ENCODE results near the gene GOLGA8H. TPM values are rescaled to one million over a fixed set of nuclear protein-coding genes. Genes with fewer than 3 reads are reported as not detected.
"Not testable (repeated sequence)": the region's sequence is repeated elsewhere in the genome, so short reads cannot be mapped to it uniquely, and the experiment has no call there.

Gene GOLGA8H
- total RNA-seq (2022) (0.27 TPM in 1 of 2 replicates, not detected in the other), Bru-seq, nascent RNA (percentile 7 among the genes with signal in this experiment), BruChase-seq, experiment 1, labeled RNA remaining after a 6-hour chase (percentile 24 among the genes with signal in this experiment), BruChase-seq, experiment 2, labeled RNA remaining after a 2-hour chase (percentile 17 among the genes with signal in this experiment)
- long read RNA-seq, result 0 reads

GRCh38 chr15:30603796-30604195, at the start of gene GOLGA8H:
GOLGA8H (plus strand) TSS chr15:30604028; CDS start chr15:30604126, 98 bp downstream.
- DNase-seq; H3K27me3 Mint-ChIP-seq (ENCODE audit: unreplicated experiment); H3K9me3 Mint-ChIP-seq (ENCODE audit: low read depth, unreplicated experiment); BruUV-seq (replicated peaks); intact Hi-C loops (cut with micrococcal nuclease; ENCODE audit: unreplicated experiment); H3K4me1 Mint-ChIP-seq (ENCODE audit: low read depth, unreplicated experiment); CTCF ChIA-PET; H3K27ac Mint-ChIP-seq (ENCODE audit: unreplicated experiment); H3K4me3 Mint-ChIP-seq (ENCODE audit: low read depth, unreplicated experiment); H3K36me3 Mint-ChIP-seq (ENCODE audit: insufficient read depth, unreplicated experiment): not testable (repeated sequence)

- H3K4me3 Mint-ChIP-seq (ENCODE audit: low read depth, unreplicated experiment); H3K27ac Mint-ChIP-seq (ENCODE audit: unreplicated experiment); DNase-seq; H3K36me3 Mint-ChIP-seq (ENCODE audit: insufficient read depth, unreplicated experiment); H3K27me3 Mint-ChIP-seq (ENCODE audit: unreplicated experiment); H3K9me3 Mint-ChIP-seq (ENCODE audit: low read depth, unreplicated experiment); intact Hi-C loops (cut with micrococcal nuclease; ENCODE audit: unreplicated experiment); H3K4me1 Mint-ChIP-seq (ENCODE audit: low read depth, unreplicated experiment); CTCF ChIA-PET; BruUV-seq (replicated peaks): not testable (repeated sequence)
These were observed 36.9 kb upstream of the GOLGA8H start for GRCh38 chr15:30566949-30567348.

- H3K36me3 Mint-ChIP-seq (ENCODE audit: insufficient read depth, unreplicated experiment); CTCF ChIA-PET; H3K27ac Mint-ChIP-seq (ENCODE audit: unreplicated experiment); intact Hi-C loops (cut with micrococcal nuclease; ENCODE audit: unreplicated experiment); BruUV-seq (replicated peaks); H3K4me3 Mint-ChIP-seq (ENCODE audit: low read depth, unreplicated experiment); H3K9me3 Mint-ChIP-seq (ENCODE audit: low read depth, unreplicated experiment); H3K4me1 Mint-ChIP-seq (ENCODE audit: low read depth, unreplicated experiment); DNase-seq; H3K27me3 Mint-ChIP-seq (ENCODE audit: unreplicated experiment): not testable (repeated sequence)
These were observed 30.8 kb upstream of the GOLGA8H start for GRCh38 chr15:30573012-30573491.

- H3K27ac Mint-ChIP-seq (ENCODE audit: unreplicated experiment); CTCF ChIA-PET; H3K4me3 Mint-ChIP-seq (ENCODE audit: low read depth, unreplicated experiment); DNase-seq; BruUV-seq (replicated peaks); H3K27me3 Mint-ChIP-seq (ENCODE audit: unreplicated experiment); H3K36me3 Mint-ChIP-seq (ENCODE audit: insufficient read depth, unreplicated experiment); intact Hi-C loops (cut with micrococcal nuclease; ENCODE audit: unreplicated experiment); H3K4me1 Mint-ChIP-seq (ENCODE audit: low read depth, unreplicated experiment); H3K9me3 Mint-ChIP-seq (ENCODE audit: low read depth, unreplicated experiment): not testable (repeated sequence)
These were observed 24.3 kb upstream of the GOLGA8H start for GRCh38 chr15:30579394-30579970.

- H3K27me3 Mint-ChIP-seq (ENCODE audit: unreplicated experiment); CTCF ChIA-PET; BruUV-seq (replicated peaks); intact Hi-C loops (cut with micrococcal nuclease; ENCODE audit: unreplicated experiment); H3K4me3 Mint-ChIP-seq (ENCODE audit: low read depth, unreplicated experiment); H3K27ac Mint-ChIP-seq (ENCODE audit: unreplicated experiment); H3K9me3 Mint-ChIP-seq (ENCODE audit: low read depth, unreplicated experiment); DNase-seq; H3K4me1 Mint-ChIP-seq (ENCODE audit: low read depth, unreplicated experiment); H3K36me3 Mint-ChIP-seq (ENCODE audit: insufficient read depth, unreplicated experiment): not testable (repeated sequence)
These were observed 23.1 kb upstream of the GOLGA8H start for GRCh38 chr15:30580716-30581115.

- BruUV-seq (replicated peaks); H3K9me3 Mint-ChIP-seq (ENCODE audit: low read depth, unreplicated experiment); CTCF ChIA-PET; DNase-seq; H3K4me1 Mint-ChIP-seq (ENCODE audit: low read depth, unreplicated experiment); H3K36me3 Mint-ChIP-seq (ENCODE audit: insufficient read depth, unreplicated experiment); H3K27ac Mint-ChIP-seq (ENCODE audit: unreplicated experiment); H3K4me3 Mint-ChIP-seq (ENCODE audit: low read depth, unreplicated experiment); H3K27me3 Mint-ChIP-seq (ENCODE audit: unreplicated experiment); intact Hi-C loops (cut with micrococcal nuclease; ENCODE audit: unreplicated experiment): not testable (repeated sequence)
These were observed 4.9 kb upstream of the GOLGA8H start for GRCh38 chr15:30598953-30599352.

GRCh38 chr15:30612271-30612670, 8.4 kb downstream of the GOLGA8H start:
- H3K27ac Mint-ChIP-seq (ENCODE audit: unreplicated experiment); intact Hi-C loops (cut with micrococcal nuclease; ENCODE audit: unreplicated experiment); CTCF ChIA-PET: not testable (repeated sequence)

GRCh38 chr15:30621342-30621741, 17.5 kb downstream of the GOLGA8H start:
- DNase-seq; intact Hi-C loops (cut with micrococcal nuclease; ENCODE audit: unreplicated experiment); BruUV-seq (replicated peaks); H3K4me3 Mint-ChIP-seq (ENCODE audit: low read depth, unreplicated experiment); H3K27me3 Mint-ChIP-seq (ENCODE audit: unreplicated experiment); CTCF ChIA-PET; H3K27ac Mint-ChIP-seq (ENCODE audit: unreplicated experiment); H3K9me3 Mint-ChIP-seq (ENCODE audit: low read depth, unreplicated experiment); H3K36me3 Mint-ChIP-seq (ENCODE audit: insufficient read depth, unreplicated experiment); H3K4me1 Mint-ChIP-seq (ENCODE audit: low read depth, unreplicated experiment): not testable (repeated sequence)

More at GRCh38 chr15:30612271-30612670, 8.4 kb downstream of the GOLGA8H start:
- H3K4me3 Mint-ChIP-seq (ENCODE audit: low read depth, unreplicated experiment); H3K36me3 Mint-ChIP-seq (ENCODE audit: insufficient read depth, unreplicated experiment); H3K9me3 Mint-ChIP-seq (ENCODE audit: low read depth, unreplicated experiment); DNase-seq; H3K4me1 Mint-ChIP-seq (ENCODE audit: low read depth, unreplicated experiment); H3K27me3 Mint-ChIP-seq (ENCODE audit: unreplicated experiment); BruUV-seq (replicated peaks): not testable (repeated sequence)

GRCh38 chr15:30625436-30626193, 21.8 kb downstream of the GOLGA8H start, which contains the start of gene ARHGAP11B:
ARHGAP11B (plus strand) TSS chr15:30626128.
- H3K36me3 Mint-ChIP-seq (ENCODE audit: insufficient read depth, unreplicated experiment), result peaks cover 17% of the 10 kb centered on the region

GRCh38 chr15:30626194-30626565, 22.4 kb downstream of the GOLGA8H start:
- CTCF ChIA-PET; BruUV-seq (replicated peaks); DNase-seq; H3K4me1 Mint-ChIP-seq (ENCODE audit: low read depth, unreplicated experiment); intact Hi-C loops (cut with micrococcal nuclease; ENCODE audit: unreplicated experiment); H3K9me3 Mint-ChIP-seq (ENCODE audit: low read depth, unreplicated experiment); H3K27me3 Mint-ChIP-seq (ENCODE audit: unreplicated experiment): not testable (repeated sequence)
- Mint-ChIP-seq H3K36me3 (ENCODE audit: insufficient read depth, unreplicated experiment) (peaks cover 17% of the 10 kb centered on the region), H3K27ac (ENCODE audit: unreplicated experiment) (peak overlapping the region; percentile 94), H3K4me3 (ENCODE audit: low read depth, unreplicated experiment) (peak overlapping the region; percentile 99)

More at GRCh38 chr15:30625436-30626193, 21.8 kb downstream of the GOLGA8H start, which contains the start of gene ARHGAP11B:
- H3K4me1 Mint-ChIP-seq (ENCODE audit: low read depth, unreplicated experiment); intact Hi-C loops (cut with micrococcal nuclease; ENCODE audit: unreplicated experiment); H3K27me3 Mint-ChIP-seq (ENCODE audit: unreplicated experiment); H3K9me3 Mint-ChIP-seq (ENCODE audit: low read depth, unreplicated experiment); BruUV-seq (replicated peaks); CTCF ChIA-PET: not testable (repeated sequence)
- H3K4me3 Mint-ChIP-seq (ENCODE audit: low read depth, unreplicated experiment), result peak within 1 kb of the TSS; percentile 99
- DNase-seq, result peak; percentile 79
- H3K27ac Mint-ChIP-seq (ENCODE audit: unreplicated experiment), result peak within 1 kb of the TSS; percentile 94
